IPS DF 19.7 (cell line): ENCODE results near the gene DNAH1.

Source experiments
- DNase-seq: peaks from one replicate; pipeline ENCODE4 v3.0.0-alpha.2; 2013; ENCODE audit warnings: low read depth, low spot score

Gene DNAH1

GRCh38 chr3:52357151-52358080, 41.3 kb downstream of the DNAH1 start:
- DNase-seq = no peak

- no peak for DNase-seq
Observed at GRCh38 chr3:52358362-52358940, 42.3 kb downstream of the DNAH1 start.

GRCh38 chr3:52359116-52359855, 43.2 kb downstream of the DNAH1 start:
- DNase-seq = no peak

- DNase-seq = no peak
Observed at GRCh38 chr3:52361011-52361410, 44.9 kb downstream of the DNAH1 start.

- DNase-seq = no peak
Observed at GRCh38 chr3:52361454-52361853, 45.3 kb downstream of the DNAH1 start.

- DNase-seq = no peak
Observed at GRCh38 chr3:52361898-52362297, 45.8 kb downstream of the DNAH1 start.

- DNase-seq = no peak
Observed at GRCh38 chr3:52364322-52365035, 48.4 kb downstream of the DNAH1 start.

- no peak for DNase-seq
Observed at GRCh38 chr3:52366527-52366926, 50.4 kb downstream of the DNAH1 start.

GRCh38 chr3:52367891-52368880, 52.1 kb downstream of the DNAH1 start:
- DNase-seq = no peak

GRCh38 chr3:52370531-52370930, 54.4 kb downstream of the DNAH1 start:
- DNase-seq = no peak

- no peak for DNase-seq
Observed at GRCh38 chr3:52372822-52373504, 56.8 kb downstream of the DNAH1 start.

- no peak for DNase-seq
Observed at GRCh38 chr3:52373676-52374075, 57.6 kb downstream of the DNAH1 start.

- no peak for DNase-seq
Observed at GRCh38 chr3:52374173-52374572, 58.1 kb downstream of the DNAH1 start.

GRCh38 chr3:52379610-52380009, 63.5 kb downstream of the DNAH1 start:
- DNase-seq = no peak

- no peak for DNase-seq
Observed at GRCh38 chr3:52380023-52380422, 63.9 kb downstream of the DNAH1 start.

GRCh38 chr3:52381623-52382022, 65.5 kb downstream of the DNAH1 start:
- no peak for DNase-seq

GRCh38 chr3:52383446-52383845, 67.3 kb downstream of the DNAH1 start:
- DNase-seq = no peak

GRCh38 chr3:52384019-52384761, 68.1 kb downstream of the DNAH1 start:
- DNase-seq = no peak

GRCh38 chr3:52385157-52385556, 69.0 kb downstream of the DNAH1 start:
- peak; percentile 86 for DNase-seq
